GM18505 (cell line): ENCODE data around the gene DSCAML1.

Experiments used
- ATAC-seq: cut with Tn5 transposase; IDR thresholded peaks from one replicate; pipeline ENCODE4 v1.9.1; 2021; ENCODE audit not compliant: unreplicated experiment
- POLR2A ChIP-seq: IDR thresholded peaks from 4 replicates; pipeline ENCODE4 v1.6.1; 2011; ENCODE audit warnings: borderline replicate concordance; ENCODE audit not compliant: insufficient read depth, insufficient read length; ENCODE audit errors: extremely low read depth

Gene DSCAML1

DNA sequence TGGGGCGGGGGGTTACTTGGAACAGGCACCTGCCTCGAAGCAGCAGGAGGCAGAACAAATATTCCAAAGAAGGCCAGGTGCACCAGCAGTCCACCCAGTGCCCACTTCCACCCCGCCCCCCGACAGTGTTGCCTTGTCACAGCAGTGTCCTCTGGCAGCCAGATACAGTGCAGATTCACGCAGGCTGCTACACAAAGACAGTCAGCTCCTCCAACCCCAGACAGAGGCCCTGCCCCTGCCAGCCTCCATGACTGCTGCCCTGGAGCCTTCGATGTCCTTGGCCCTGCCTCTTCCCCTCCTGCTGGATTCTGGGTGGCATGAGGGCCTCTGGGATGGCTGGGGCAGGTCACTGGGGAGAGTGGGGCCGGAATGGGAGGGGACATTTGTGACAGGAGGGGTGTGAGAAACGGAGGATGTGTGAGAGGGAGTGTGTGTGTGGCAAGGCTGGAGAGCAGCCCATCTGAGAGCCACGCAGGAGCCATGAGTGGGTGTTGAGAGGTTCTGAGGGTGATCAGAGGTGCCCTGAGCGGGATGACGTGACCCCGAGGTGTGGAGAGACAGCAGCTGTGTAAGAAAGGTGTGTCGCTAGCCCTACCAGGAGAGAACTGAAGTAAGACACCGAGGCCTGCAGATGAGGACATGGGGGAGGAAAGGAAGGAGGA lies 295.6 kb downstream of the DSCAML1 start:
- no peak for TF ChIP-seq POLR2A
- ATAC-seq: no peak

DNA sequence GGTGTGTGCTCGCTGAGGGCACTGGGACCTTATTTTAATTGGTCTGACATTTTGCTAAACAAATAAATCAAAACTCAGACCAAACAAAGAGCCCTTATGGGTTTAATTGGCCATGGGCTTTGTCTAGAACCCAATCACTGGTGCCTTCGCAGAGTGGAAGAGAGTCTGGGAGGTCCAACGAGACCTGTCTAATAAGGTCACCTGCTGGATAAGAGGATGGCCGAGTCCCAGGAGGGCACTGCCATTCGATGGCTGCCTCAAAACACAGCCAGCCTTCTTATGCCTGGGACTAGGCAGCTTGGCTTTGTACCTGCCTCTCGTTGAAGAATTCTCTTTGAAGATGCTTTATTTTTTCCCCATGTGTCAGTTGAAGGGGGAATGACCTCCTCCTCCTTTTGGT lies 298.2 kb downstream of the DSCAML1 start:
- TF ChIP-seq POLR2A: no peak
- ATAC-seq: no peak

DNA sequence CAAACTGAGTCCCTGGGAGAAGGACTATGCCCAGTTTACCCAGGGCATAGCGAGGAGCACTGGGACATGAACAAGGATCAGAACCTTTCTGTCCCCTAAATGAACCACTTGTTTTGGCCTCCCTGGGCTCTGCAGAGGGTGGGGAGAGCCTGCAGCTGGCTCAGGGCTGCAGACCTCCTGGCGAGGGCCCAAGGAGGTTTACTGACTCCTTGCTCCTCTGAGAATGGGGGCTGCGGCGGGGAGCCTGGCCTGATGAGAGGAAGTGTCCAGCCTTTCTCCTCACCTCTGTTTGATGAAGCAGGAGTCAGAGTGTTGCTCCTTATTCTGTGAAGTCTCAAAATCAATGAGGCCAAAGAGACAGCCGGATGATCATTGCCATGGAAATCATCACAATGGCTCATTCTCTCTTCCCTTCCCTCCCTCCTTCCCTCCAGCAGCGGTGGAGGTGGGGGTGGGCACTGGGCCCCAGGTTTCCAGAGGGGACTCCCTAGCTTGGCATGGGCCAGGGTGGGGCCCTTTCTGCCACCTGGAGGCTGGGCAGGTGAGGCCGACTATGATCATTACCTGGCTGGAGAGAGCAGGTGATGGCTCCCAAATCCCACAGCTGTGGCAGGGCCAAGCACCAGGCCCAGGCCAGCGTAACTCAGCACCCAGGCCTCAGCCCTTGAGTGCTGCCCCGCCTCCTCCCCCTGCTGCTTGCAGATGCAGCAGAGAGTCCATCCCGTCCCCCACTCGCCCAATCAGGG lies 299.6 kb downstream of the DSCAML1 start:
- ATAC-seq: no peak
- TF ChIP-seq POLR2A: no peak

DNA sequence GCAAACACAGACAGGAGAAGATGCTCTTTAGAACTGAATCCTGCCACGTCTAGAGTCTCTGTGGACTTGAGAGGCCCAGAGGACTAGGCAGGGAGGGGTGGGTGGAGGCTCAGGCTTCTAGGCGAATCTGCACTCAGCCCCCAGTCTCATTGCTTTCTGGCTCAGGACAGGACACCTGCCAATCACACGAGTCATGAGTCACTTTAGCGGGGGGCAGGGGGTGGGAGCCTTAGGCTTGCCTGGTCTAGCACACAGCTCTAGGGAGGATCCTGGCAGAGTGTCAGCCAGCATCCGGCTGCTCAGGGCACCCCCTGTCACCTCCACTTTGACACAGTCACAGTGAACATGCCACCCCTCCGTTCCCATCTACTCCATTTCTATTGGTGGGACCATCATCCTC lies 301.7 kb downstream of the DSCAML1 start:
- TF ChIP-seq POLR2A: no peak
- ATAC-seq: no peak

DNA sequence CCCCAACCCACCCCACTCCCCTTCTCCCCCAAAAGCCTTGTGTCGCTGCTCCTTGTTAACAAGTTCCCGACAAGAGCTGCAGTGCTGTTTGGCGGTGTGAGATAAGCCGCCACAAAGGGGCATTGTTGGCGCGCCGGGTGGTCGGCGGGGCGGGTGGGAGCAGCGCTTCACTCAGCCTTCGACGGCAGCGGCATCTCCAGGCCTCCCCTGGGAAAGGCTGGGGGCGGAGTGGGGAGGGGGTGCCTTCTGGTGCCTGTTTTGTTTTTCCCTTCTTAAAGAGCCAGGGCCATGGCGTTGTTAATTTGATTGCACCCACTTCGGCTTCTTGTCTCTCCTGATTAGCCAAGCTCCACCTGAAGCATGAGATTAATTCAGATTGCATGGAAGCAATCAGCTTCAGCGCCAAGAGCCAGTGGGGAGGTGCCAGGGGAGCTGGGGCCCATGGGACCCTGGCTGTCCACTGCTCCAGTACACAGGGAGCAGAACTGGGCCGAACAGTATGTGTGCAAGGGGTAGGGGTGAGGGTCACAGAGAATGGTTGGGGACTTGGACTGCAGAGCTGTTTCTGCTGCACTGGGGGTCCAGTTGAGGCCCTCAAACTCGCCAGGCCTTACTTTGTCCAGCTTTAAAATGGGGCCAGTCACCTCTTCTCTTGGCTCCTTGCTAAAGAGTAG lies 304.3 kb downstream of the DSCAML1 start:
- ATAC-seq: no peak

DNA sequence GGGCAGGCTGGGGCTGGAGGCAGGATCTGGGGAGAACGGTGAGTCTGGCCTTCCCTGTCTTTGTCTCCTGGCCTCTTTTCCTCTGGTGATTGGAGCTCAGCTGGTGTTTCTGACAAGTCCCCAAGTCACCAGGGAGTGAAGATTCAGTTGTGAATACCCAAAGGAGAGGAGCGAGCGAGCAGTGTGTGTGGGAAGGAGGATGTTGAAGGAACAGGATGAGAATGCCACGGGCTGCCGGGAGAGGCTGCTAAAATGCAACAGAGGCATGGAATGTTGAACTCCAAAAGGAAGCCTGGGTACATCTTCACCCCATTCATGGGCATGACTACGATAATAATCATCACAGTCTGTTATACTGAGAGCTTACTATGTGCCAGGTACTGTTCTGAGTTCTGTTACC lies 306.1 kb downstream of the DSCAML1 start:
- no peak for ATAC-seq
- no peak for TF ChIP-seq POLR2A

More for the DNA sequence above, 304.3 kb downstream of the DSCAML1 start:
- no peak for TF ChIP-seq POLR2A

DNA sequence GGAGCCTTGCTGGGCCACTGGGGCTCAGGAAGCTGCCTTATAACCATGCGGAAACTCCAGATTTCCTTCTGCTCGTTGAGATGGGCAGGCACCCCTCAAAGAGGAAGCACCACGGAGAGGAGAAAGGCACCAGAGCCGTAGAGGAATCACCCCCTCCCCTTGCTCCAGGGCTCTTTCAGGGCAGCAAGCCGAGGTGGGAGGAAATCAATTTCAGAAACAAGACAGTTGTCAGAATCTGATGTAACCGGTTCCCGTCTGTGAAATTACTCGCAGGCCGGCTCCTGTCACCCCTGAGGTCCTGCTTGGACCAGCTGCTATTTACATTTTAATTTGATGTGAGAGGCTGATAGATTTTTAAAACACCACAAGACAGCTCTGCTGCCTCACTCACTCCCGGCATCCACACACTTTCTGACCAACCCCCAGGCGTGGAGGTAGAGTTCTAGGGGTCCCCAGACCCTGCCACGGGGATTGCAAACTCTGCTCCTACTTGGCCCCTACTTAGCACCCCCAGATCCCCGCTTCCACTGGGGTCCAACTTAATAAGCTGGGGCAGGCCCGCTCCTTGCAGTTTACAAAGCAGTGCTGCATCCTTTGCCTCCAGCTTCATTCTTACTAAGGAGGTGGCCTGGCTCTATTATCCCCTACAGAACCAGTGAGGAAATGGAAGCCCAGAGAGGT lies 306.9 kb downstream of the DSCAML1 start:
- no peak for TF ChIP-seq POLR2A
- no peak for ATAC-seq

DNA sequence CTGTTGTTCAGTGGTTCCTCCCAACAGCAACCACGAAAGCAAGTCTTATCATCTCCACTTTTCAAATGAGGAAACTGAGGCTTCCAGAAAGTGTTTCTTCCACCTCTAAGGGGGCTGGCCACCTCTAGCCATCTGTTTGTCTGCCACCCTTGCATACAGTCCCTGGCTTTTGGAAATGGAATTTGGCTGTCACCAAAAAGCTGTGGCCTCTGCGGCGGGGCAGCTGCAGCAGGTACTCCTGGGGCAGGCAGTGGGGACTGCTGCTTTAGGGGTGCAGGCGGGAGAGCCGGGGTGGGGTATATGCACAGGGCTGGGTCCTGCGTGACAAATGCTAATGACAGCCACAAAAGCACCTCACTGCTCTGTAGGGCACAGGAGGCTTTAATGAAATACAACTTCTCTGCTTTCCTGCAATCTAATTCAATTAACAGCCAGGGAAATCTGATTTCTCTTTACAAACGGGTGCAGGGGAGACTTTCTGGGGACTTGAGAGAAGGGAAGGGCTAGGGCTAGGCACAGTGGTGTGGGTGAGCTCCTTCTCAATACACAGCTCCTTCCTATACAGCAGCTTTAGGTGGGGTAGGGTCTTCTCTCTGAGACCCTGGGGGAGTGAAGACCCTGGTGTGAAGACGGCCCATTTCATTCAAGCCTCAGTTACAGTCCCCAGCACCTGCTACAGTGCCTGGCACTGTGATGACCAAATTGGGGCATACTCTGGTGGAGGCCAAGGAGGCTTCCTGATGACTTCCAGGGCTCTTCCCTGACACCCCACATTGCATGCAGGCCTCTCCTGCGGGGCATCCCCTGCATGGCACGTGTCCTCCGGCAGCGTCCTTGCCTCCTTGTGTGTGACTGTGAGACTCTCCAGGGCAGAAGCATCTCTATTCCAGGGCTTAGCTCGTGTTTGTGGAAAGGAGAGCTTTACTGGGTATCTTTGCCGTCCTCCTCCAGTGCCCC lies 307.7 kb downstream of the DSCAML1 start:
- ATAC-seq: no peak
- TF ChIP-seq POLR2A: no peak

DNA sequence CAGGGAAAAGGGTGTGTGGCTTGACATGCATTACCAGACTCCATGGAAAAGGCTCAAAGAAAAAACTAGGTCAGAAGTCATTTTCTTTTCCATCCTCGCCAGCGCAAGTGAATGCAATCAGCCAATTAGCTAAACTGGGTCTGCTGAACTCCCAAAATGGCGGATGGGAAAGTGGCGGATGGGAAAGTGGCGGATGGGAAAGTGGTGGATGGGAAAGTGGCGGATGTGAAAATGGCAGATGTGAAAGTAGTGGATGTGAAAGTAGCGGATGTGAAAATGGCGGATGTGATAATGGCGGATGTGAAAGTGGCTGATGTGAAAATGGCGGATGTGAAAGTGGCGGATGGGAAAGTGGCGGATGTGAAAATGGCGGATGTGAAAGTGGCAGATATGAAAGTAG lies 311.0 kb downstream of the DSCAML1 start:
- no peak for ATAC-seq
- no peak for TF ChIP-seq POLR2A

DNA sequence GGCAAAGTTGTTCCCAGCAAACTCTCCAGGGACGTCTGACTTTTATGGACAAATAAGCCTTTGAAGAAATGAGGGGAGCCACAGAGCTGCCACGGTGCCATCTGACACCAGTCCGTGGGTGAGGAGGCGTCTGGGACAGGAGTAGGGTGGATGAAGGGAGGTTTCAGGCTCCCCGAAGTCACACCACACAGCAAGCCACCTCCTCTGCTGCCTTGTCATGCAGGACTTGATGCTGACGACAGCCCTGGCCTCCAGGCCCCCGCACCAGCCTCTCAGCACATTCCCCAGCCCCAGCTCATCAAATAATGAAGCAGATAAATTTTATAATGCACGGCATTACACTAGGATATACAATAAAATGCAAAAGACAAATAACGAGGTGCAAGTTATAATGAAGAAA lies 312.9 kb downstream of the DSCAML1 start:
- ATAC-seq: no peak
- no peak for TF ChIP-seq POLR2A

DNA sequence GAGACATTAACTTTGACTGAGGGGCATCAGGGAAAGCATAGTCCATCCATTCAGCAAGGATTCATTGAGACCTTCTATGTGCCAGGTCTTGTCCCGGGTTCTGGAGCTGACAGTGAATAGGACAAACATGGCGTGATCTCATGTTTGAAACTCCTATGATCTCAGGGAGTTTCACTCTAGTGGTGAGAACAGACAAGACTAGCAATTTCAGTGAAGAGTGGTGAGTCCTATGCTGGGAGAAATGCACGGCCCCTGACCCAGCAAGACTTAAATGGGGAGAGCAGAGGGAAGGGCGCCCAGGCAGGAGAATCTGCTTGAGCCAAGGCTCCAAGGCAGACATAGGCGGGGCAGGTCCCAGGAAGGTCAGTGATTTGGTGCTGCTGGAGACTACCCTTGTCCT lies 313.6 kb downstream of the DSCAML1 start:
- ATAC-seq: no peak
- TF ChIP-seq POLR2A: no peak

DNA sequence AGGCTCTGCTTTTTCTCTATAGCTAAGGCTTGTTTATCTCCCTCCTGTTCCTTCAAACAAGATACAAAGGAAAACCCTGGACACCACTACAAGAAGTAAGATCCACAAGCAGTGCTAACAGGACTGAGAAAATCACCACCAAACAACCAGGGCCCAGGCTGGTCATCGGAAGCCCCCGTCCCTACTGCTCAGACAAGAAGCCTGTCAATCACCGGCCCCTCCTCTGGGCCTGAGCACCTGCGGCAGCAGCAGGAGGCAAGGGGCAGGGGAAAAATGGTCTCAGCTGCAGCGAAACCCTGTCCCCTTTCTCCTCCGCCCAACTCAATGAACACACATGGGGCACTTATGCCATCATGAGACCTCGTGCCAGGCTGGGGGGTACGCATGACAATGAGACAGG lies 314.1 kb downstream of the DSCAML1 start:
- no peak for TF ChIP-seq POLR2A
- no peak for ATAC-seq
